Measurements from ENCODE around the gene APOBEC2. TPM values are rescaled to one million over a fixed set of nuclear protein-coding genes. Genes with fewer than 3 reads are reported as not detected.

Gene APOBEC2
- total RNA-seq, 2 experiments from 2014 or later: not detected

DNA sequence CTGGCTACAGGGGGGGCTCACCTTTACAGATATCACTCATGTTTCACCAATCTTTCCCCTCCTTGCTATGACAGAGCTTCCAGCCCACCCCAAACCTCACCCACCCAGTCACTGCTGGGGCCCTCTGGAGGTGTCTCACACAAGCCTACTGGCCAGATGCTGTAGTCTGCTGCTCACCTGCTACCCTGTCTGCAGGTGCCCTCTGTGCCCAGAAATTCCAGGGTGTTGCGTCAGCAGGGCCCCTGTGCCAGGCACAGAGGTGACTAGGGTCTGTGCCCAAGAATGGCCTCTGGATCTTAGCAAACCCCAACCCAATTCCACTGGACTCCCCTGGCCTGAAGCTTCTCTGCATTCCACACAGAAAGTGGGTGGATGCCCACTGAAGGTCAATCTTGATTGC is 35.3 kb upstream of the APOBEC2 start:
- CTCF ChIA-PET (ENCODE audit: unreplicated experiment): no interaction called here
- no peak for TF ChIP-seq EZH2phosphoT487 (IDR thresholded peaks at IDR 0.05; ENCODE audit: borderline replicate concordance, low read depth, low read length)
- TF ChIP-seq CTCF (conservative IDR thresholded peaks at IDR 0.05; ENCODE audit: low read length): no peak

GRCh38 chr6:41021832-41022231 is 31.2 kb upstream of the APOBEC2 start:
- H3K4me2 ChIP-seq (ENCODE audit: low read length): no peak overlapping the region
- H3K36me3 ChIP-seq (ENCODE audit: insufficient read depth, low read length): no peaks in the 10 kb centered on the region
- peaks cover under 1% of the 10 kb centered on the region for H3K4me1 ChIP-seq (ENCODE audit: insufficient read depth, low read length, poor library complexity, severe bottlenecking)
- no peak overlapping the region for H3K27ac ChIP-seq (ENCODE audit: low read depth, low read length, poor library complexity, severe bottlenecking)
- H3K79me2 ChIP-seq (ENCODE audit: insufficient read depth, low read depth, low read length): no peaks in the 10 kb centered on the region
- no peaks in the 10 kb centered on the region for H3K9me2 ChIP-seq (ENCODE audit: insufficient read depth, low read length)
- H3K4me3 ChIP-seq (ENCODE audit: low read depth, low read length, poor library complexity, severe bottlenecking): no peak overlapping the region
- no peaks in the 10 kb centered on the region for H4K20me1 ChIP-seq (ENCODE audit: insufficient read depth, low read length)
- no peak overlapping the region for H2AFZ ChIP-seq (ENCODE audit: low read length)
- TF ChIP-seq CTCF (conservative IDR thresholded peaks at IDR 0.05; ENCODE audit: low read length): no peak
- no peak for DNase-seq (ENCODE audit: low spot score)
- BruUV-seq (replicated peaks): no TSS peak
- intact Hi-C loops (cut with micrococcal nuclease; ENCODE audit: unreplicated experiment): no loop called here
- ChIA-PET CTCF (ENCODE audit: unreplicated experiment) (no interaction called here), POLR2A (interaction anchor here (0.6 kb wide), 1 partner anchor 674 kb away, joined by 3 read pairs; no protein-coding TSS in a partner anchor)
- H3K9me3 ChIP-seq (ENCODE audit: low read length): no peaks in the 10 kb centered on the region

More for the DNA sequence above, 35.3 kb upstream of the APOBEC2 start:
- intact Hi-C loops (cut with micrococcal nuclease; ENCODE audit: unreplicated experiment): no loop called here
- no TSS peak for BruUV-seq (replicated peaks)
- H3K4me1 ChIP-seq (ENCODE audit: insufficient read depth, low read length, poor library complexity, severe bottlenecking): no peaks in the 10 kb centered on the region
- H4K20me1 ChIP-seq (ENCODE audit: insufficient read depth, low read length): no peaks in the 10 kb centered on the region
- no peaks in the 10 kb centered on the region for H3K9me3 ChIP-seq (ENCODE audit: low read length)
- no peak overlapping the region for H3K4me2 ChIP-seq (ENCODE audit: low read length)
- no peak overlapping the region for H3K27ac ChIP-seq (ENCODE audit: low read depth, low read length, poor library complexity, severe bottlenecking)
- no peaks in the 10 kb centered on the region for H3K36me3 ChIP-seq (ENCODE audit: insufficient read depth, low read length)
- POLR2A ChIA-PET: no interaction called here
- no peaks in the 10 kb centered on the region for H3K79me2 ChIP-seq (ENCODE audit: insufficient read depth, low read depth, low read length)
- no peak overlapping the region for H3K4me3 ChIP-seq (ENCODE audit: low read depth, low read length, poor library complexity, severe bottlenecking)
- H3K9me2 ChIP-seq (ENCODE audit: insufficient read depth, low read length): no peaks in the 10 kb centered on the region
- DNase-seq (ENCODE audit: low spot score): no peak
- H2AFZ ChIP-seq (ENCODE audit: low read length): no peak overlapping the region

- Histone ChIP-seq H3K36me3 (ENCODE audit: insufficient read depth, low read length) (no peaks in the 10 kb centered on the region), H3K4me2 (ENCODE audit: low read length) (no peak overlapping the region), H3K79me2 (ENCODE audit: insufficient read depth, low read depth, low read length) (no peaks in the 10 kb centered on the region), H4K20me1 (ENCODE audit: insufficient read depth, low read length) (no peaks in the 10 kb centered on the region), H3K9me2 (ENCODE audit: insufficient read depth, low read length) (no peaks in the 10 kb centered on the region), H3K9me3 (ENCODE audit: low read length) (no peaks in the 10 kb centered on the region), H3K4me3 (ENCODE audit: low read depth, low read length, poor library complexity, severe bottlenecking) (no peak overlapping the region), H3K4me1 (ENCODE audit: insufficient read depth, low read length, poor library complexity, severe bottlenecking) (peaks cover 5% of the 10 kb centered on the region), H2AFZ (ENCODE audit: low read length) (no peak overlapping the region), H3K27ac (ENCODE audit: low read depth, low read length, poor library complexity, severe bottlenecking) (no peak overlapping the region)
- intact Hi-C loops (cut with micrococcal nuclease; ENCODE audit: unreplicated experiment): no loop called here
- CTCF ChIA-PET (ENCODE audit: unreplicated experiment): no interaction called here
- DNase-seq (ENCODE audit: low spot score): no peak
- no peak for TF ChIP-seq EZH2phosphoT487 (IDR thresholded peaks at IDR 0.05; ENCODE audit: borderline replicate concordance, low read depth, low read length)
- no peak for TF ChIP-seq CTCF (conservative IDR thresholded peaks at IDR 0.05; ENCODE audit: low read length)
- no TSS peak for BruUV-seq (replicated peaks)
- POLR2A ChIA-PET: interaction anchor here (0.6 kb wide), 1 partner anchor 675 kb away, joined by 3 read pairs; no protein-coding TSS in a partner anchor
Measured at GRCh38 chr6:41022294-41022693, 30.7 kb upstream of the APOBEC2 start.
